Thoracic aorta (tissue), 2 donors: ENCODE measurements around the gene CACNG3. TPM values are rescaled to one million over a fixed set of nuclear protein-coding genes. Genes with fewer than 3 reads are reported as not detected.
A peak's percentile ranks its signal among the peaks of the same experiment; 100 is the strongest.
"Not testable (repeated sequence)": the region's sequence is repeated elsewhere in the genome, so short reads cannot be mapped to it uniquely, and the experiment has no call there.

Experiments used
- ATAC-seq: fragments of 150-250 bp; one replicate; pipeline ENCODE4 v1.8.0; 2017; ENCODE audit warnings: low read depth; ENCODE audit not compliant: insufficient number of reproducible peaks, low FRiP score
- DNase-seq: peaks from one replicate; pipeline ENCODE4 v3.0.0-alpha.2; 2020; ENCODE audit warnings: low spot score
- H3K27ac ChIP-seq, 2 donors: fragments of 200-600 bp; sonication (generic); 1 replicate in 1 of 2; 2 replicates in 1 of 2; pipeline ENCODE4 v1.5.1; 2016; ENCODE audit warnings: mild to moderate bottlenecking in 2 of 2, moderate library complexity in 2 of 2
- H3K27me3 ChIP-seq: fragments of 200-600 bp; sonication (generic); replicated peaks from 2 replicates; pipeline ENCODE4 v1.6.0; 2016; ENCODE audit warnings: mild to moderate bottlenecking; ENCODE audit not compliant: insufficient read depth
- H3K36me3 ChIP-seq: fragments of 200-600 bp; sonication (generic); one replicate; pipeline ENCODE4 v1.5.1; 2016
- H3K4me1 ChIP-seq, 2 donors: fragments of 200-600 bp; sonication (generic); 1 replicate in 1 of 2; 2 replicates in 1 of 2; pipeline versions ENCODE4 v1.5.1 to v1.6.0; 2016; ENCODE audit warnings: low read depth in 2 of 2, mild to moderate bottlenecking in 1 of 2; ENCODE audit not compliant: control insufficient read depth in 1 of 2
- H3K4me3 ChIP-seq: fragments of 200-600 bp; sonication (generic); 2 replicates; pipeline ENCODE4 v1.5.1; 2016; ENCODE audit warnings: mild to moderate bottlenecking
- H3K9me3 ChIP-seq: fragments of 200-600 bp; sonication (generic); 2 replicates; pipeline ENCODE4 v1.5.1; 2016
- total RNA-seq, 2 donors: library from RNA; depleted of rRNA; stranded (reverse); fragments of >200 nt; gene quantifications; one replicate each; pipeline versions ENCODE4 v1.1.0 to v1.2.3, GENCODE V29; 2016
- TF ChIP-seq, protein P1 (sequence below): fragments of 200-600 bp; sonication (generic); IDR thresholded peaks from one replicate; pipeline ENCODE4 v1.5.1; 2019; ENCODE audit warnings: antibody characterized with exemption

The CACNG3 gene
- total RNA-seq, 2 donors from 2014 or later: not detected

DNA sequence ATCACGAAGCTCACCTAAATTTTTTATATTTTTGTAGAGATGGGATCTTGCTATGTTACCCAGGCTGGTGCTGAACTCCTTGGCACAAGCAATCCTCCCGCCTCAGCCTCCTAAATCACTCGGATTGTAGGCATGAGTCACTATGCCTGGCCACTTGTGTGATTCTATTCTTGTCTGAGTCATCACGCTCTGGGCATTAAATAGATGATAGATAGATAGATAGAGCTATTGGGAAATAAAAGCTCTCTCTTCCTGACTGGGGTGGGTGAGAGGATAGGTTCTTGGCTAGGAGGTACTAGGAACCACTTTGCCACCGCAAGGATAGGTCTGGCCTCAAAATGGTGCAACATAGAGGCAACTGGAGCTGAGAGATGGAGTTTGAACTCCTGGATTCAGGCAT is 21.4 kb upstream of the CACNG3 start:
- TF ChIP-seq, protein P1, sequence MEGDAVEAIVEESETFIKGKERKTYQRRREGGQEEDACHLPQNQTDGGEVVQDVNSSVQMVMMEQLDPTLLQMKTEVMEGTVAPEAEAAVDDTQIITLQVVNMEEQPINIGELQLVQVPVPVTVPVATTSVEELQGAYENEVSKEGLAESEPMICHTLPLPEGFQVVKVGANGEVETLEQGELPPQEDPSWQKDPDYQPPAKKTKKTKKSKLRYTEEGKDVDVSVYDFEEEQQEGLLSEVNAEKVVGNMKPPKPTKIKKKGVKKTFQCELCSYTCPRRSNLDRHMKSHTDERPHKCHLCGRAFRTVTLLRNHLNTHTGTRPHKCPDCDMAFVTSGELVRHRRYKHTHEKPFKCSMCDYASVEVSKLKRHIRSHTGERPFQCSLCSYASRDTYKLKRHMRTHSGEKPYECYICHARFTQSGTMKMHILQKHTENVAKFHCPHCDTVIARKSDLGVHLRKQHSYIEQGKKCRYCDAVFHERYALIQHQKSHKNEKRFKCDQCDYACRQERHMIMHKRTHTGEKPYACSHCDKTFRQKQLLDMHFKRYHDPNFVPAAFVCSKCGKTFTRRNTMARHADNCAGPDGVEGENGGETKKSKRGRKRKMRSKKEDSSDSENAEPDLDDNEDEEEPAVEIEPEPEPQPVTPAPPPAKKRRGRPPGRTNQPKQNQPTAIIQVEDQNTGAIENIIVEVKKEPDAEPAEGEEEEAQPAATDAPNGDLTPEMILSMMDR: no peak
- Histone ChIP-seq H3K36me3 (no peaks in the 10 kb centered on the region), H3K9me3 (no peaks in the 10 kb centered on the region), H3K4me1 (no peaks in the 10 kb centered on the region), H3K27me3 (no peaks in the 10 kb centered on the region), H3K4me3 (no peak overlapping the region), H3K27ac (no peak overlapping the region)
- no peak for ATAC-seq
- DNase-seq: no peak

DNA sequence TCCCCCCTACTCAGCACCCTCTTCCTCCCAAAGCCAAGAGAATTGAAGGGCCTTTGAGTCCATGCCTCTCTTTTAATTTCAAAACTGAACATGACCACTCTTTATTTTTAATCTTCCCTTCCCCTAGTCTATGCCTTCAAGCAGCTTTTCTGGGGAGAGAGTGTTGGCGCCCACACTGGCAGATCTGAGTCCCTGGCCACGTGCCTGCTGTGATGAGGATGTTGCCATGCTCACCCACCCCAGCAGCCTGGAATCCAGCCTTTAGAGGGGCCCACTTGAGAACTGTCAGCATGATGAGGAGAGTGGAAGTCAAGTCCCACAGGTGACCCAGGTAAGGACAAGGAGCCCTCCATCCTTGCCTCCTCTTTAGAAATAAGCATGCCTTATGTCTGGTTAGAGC is 20.3 kb upstream of the CACNG3 start:
- no peaks in the 10 kb centered on the region for H3K27me3 ChIP-seq
- no peaks in the 10 kb centered on the region for H3K36me3 ChIP-seq
- DNase-seq: no peak
- H3K9me3 ChIP-seq: no peaks in the 10 kb centered on the region
- H3K4me3 ChIP-seq: no peak overlapping the region
- no peak for ATAC-seq
- H3K4me1 ChIP-seq: no peaks in the 10 kb centered on the region
- H3K27ac ChIP-seq: no peak overlapping the region
- TF ChIP-seq, protein P1: no peak

DNA sequence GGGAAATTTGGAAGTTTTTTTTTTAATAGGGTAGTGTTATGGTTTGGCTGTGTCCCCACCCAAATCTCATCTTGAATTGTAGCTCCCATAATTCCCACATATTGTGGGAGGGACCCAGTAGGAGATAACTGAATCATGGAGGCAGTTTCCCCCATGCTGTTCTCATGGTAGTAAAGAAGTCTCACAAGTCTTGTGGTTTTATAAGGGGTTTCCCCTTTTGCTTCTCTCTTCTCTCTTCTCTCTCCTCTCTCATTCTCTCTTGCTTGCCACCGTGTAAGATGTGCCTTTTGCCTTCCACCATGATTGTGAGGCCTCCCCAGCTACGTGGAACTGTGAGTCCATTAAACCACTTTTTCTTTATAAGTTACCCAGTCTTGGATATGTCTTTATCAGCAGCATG is 17.3 kb upstream of the CACNG3 start:
- not testable (repeated sequence) for H3K4me3 ChIP-seq, H3K36me3 ChIP-seq, DNase-seq, H3K27me3 ChIP-seq, H3K27ac ChIP-seq, H3K4me1 ChIP-seq, ATAC-seq, H3K9me3 ChIP-seq

- ATAC-seq: no peak
- TF ChIP-seq, protein P1: no peak
- Histone ChIP-seq H3K36me3 (no peaks in the 10 kb centered on the region), H3K4me3 (no peak overlapping the region), H3K9me3 (no peaks in the 10 kb centered on the region), H3K4me1 (no peaks in the 10 kb centered on the region), H3K27me3 (no peaks in the 10 kb centered on the region), H3K27ac (no peak overlapping the region)
- DNase-seq: no peak
Measured at GRCh38 chr16:24246911-24247607, 9.1 kb upstream of the CACNG3 start.

DNA sequence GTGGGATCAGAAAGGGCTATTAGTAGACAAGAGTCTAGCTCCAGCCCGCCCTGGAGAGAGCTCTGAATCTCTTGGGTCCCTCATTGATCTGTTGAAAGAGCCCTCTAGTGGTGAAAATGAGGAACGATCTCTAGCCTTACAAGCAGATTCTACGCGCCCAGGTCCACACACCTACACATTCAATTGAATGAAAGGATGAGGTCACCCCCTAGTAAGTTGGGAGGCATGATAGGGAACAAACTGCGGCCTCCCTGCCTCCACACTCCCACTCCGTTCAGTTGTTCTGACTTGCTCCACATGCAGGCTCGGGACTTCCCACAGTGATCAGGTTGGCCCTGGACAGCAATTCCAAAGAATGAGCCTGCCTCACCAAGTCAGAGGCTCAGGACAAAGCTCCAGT is 2.9 kb upstream of the CACNG3 start:
- H3K27ac ChIP-seq: no peak overlapping the region
- no peaks in the 10 kb centered on the region for H3K4me1 ChIP-seq
- no peak overlapping the region for H3K4me3 ChIP-seq
- no peaks in the 10 kb centered on the region for H3K9me3 ChIP-seq
- DNase-seq (no peak), ATAC-seq (no peak)
- H3K27me3 ChIP-seq: no peaks in the 10 kb centered on the region
- TF ChIP-seq, protein P1: peak; percentile 19
- no peaks in the 10 kb centered on the region for H3K36me3 ChIP-seq

- H3K4me3 ChIP-seq: no peak overlapping the region
- H3K4me1 ChIP-seq: no peaks in the 10 kb centered on the region
- DNase-seq (no peak), ATAC-seq (no peak)
- H3K27me3 ChIP-seq: no peaks in the 10 kb centered on the region
- H3K27ac ChIP-seq: no peak overlapping the region
- H3K9me3 ChIP-seq: no peaks in the 10 kb centered on the region
- no peaks in the 10 kb centered on the region for H3K36me3 ChIP-seq
- TF ChIP-seq, protein P1: no peak
Measured at GRCh38 chr16:24257958-24258357, 1.8 kb downstream of the CACNG3 start.
